GM21390 (cell line): ENCODE results near the gene IPO7.
"Not testable (repeated sequence)": the region's sequence is repeated elsewhere in the genome, so short reads cannot be mapped to it uniquely, and the experiment has no call there.

Experiments
- ATAC-seq: cut with Tn5 transposase; IDR thresholded peaks from one replicate; pipeline ENCODE4 v1.9.1; 2021; ENCODE audit not compliant: unreplicated experiment

The IPO7 gene

GRCh38 chr11:9397746-9398680 is 13.6 kb downstream of the IPO7 start:
- ATAC-seq = no peak

GRCh38 chr11:9399466-9399865 is 15.0 kb downstream of the IPO7 start:
- no peak for ATAC-seq

- not testable (repeated sequence) for ATAC-seq
Measured at GRCh38 chr11:9401884-9402283, 17.4 kb downstream of the IPO7 start.

GRCh38 chr11:9428706-9429105 is 44.3 kb downstream of the IPO7 start:
- no peak for ATAC-seq

GRCh38 chr11:9438611-9439010 is 54.2 kb downstream of the IPO7 start:
- no peak for ATAC-seq

GRCh38 chr11:9446230-9446629 is 61.8 kb downstream of the IPO7 start:
- ATAC-seq = no peak

GRCh38 chr11:9448576-9449352 is 64.3 kb downstream of the IPO7 start:
- ATAC-seq = no peak

- not testable (repeated sequence) for ATAC-seq
Measured at GRCh38 chr11:9452023-9452422, 67.6 kb downstream of the IPO7 start.

GRCh38 chr11:9455722-9456121 is 71.3 kb downstream of the IPO7 start:
- no peak for ATAC-seq

- no peak for ATAC-seq
Measured at GRCh38 chr11:9459667-9460321, 75.3 kb downstream of the IPO7 start.

- ATAC-seq = peak; percentile 84
Measured at GRCh38 chr11:9460322-9461062, 76.0 kb downstream of the IPO7 start, which contains the start of gene ZNF143. TSS of gene ZNF143 (plus strand) at chr11:9461012. CDS start at chr11:9471309, 10,297 bp downstream.

- peak; percentile 42 for ATAC-seq
Measured at GRCh38 chr11:9461063-9461759, 76.8 kb downstream of the IPO7 start.

GRCh38 chr11:9461760-9462134 is 77.3 kb downstream of the IPO7 start:
- ATAC-seq = no peak

- no peak for ATAC-seq
Measured at GRCh38 chr11:9462172-9462799, 77.8 kb downstream of the IPO7 start.

- no peak for ATAC-seq
Measured at GRCh38 chr11:9462806-9463537, 78.5 kb downstream of the IPO7 start.

GRCh38 chr11:9470765-9471164 is 86.3 kb downstream of the IPO7 start:
- ATAC-seq = no peak

- no peak for ATAC-seq
Measured at GRCh38 chr11:9473408-9473807, 89.0 kb downstream of the IPO7 start.

GRCh38 chr11:9479899-9480298 is 95.4 kb downstream of the IPO7 start:
- ATAC-seq = no peak
